GM23338 (cell line): Measurements from ENCODE around the gene GARS1.

Source experiments
- CREB1 ChIP-seq: fragments of 250-450 bp; sonication (Bioruptor Pico); IDR thresholded peaks from 2 replicates; pipeline ENCODE4 v1.5.0; 2020; ENCODE audit warnings: low read depth, mild to moderate bottlenecking, moderate library complexity
- CTCF ChIP-seq, 2 experiments: fragments of 200-600 bp in 1 of 2; sonication (generic) in 1 of 2; conservative IDR thresholded peaks; 2 replicates each; pipeline versions ENCODE4 v1.5.1 to v1.6.1; 2016 to 2017; ENCODE audit warnings: antibody characterized with exemption in 2 of 2, low read depth in 2 of 2, mild to moderate bottlenecking in 2 of 2, moderate library complexity in 1 of 2
- ETS1 ChIP-seq: IDR thresholded peaks from 2 replicates; pipeline ENCODE4 v1.6.1; 2016; ENCODE audit warnings: antibody characterized with exemption
- EZH2 ChIP-seq: fragments of 200-600 bp; sonication (generic); IDR thresholded peaks from one replicate; pipeline ENCODE4 v1.8.0; 2017; ENCODE audit warnings: antibody characterized with exemption, mild to moderate bottlenecking, low read depth; ENCODE audit not compliant: unreplicated experiment
- EZH2phosphoT487 ChIP-seq: fragments of 200-600 bp; sonication (generic); IDR thresholded peaks from one replicate; pipeline ENCODE4 v1.8.1; 2018; ENCODE audit warnings: antibody characterized with exemption; ENCODE audit not compliant: unreplicated experiment
- JUNB ChIP-seq: IDR thresholded peaks from one replicate; pipeline ENCODE4 v1.6.1; 2016; ENCODE audit warnings: antibody characterized with exemption; ENCODE audit not compliant: unreplicated experiment
- POLR2AphosphoS5 ChIP-seq: IDR thresholded peaks from 2 replicates; pipeline ENCODE4 v1.6.1; 2016; ENCODE audit warnings: antibody characterized with exemption, low read depth
- REST ChIP-seq: IDR thresholded peaks from one replicate; pipeline ENCODE4 v1.6.1; 2018; ENCODE audit warnings: antibody characterized with exemption; ENCODE audit not compliant: unreplicated experiment
- ZNF114 ChIP-seq: fragments of 250-450 bp; sonication (Bioruptor Pico); IDR thresholded peaks from 2 replicates; pipeline ENCODE4 v1.5.0; 2020; ENCODE audit warnings: mild to moderate bottlenecking, moderate library complexity
- ZNF331 ChIP-seq: fragments of 250-450 bp; sonication (Bioruptor Pico); IDR thresholded peaks from 2 replicates; pipeline ENCODE4 v1.5.0; 2020; ENCODE audit warnings: low read depth, mild to moderate bottlenecking, moderate library complexity
- ZNF462 ChIP-seq: fragments of 250-450 bp; sonication (Bioruptor Pico); IDR thresholded peaks from 2 replicates; pipeline ENCODE4 v1.5.0; 2020; ENCODE audit warnings: mild to moderate bottlenecking, moderate library complexity

GRCh38 chr7:30563326-30563942 is 31.2 kb upstream of the GARS1 start:
- TF ChIP-seq EZH2phosphoT487 (no peak), CTCF (conservative IDR thresholded peaks at IDR 0.05; ENCODE audit: low read depth in 2 of 2) (no peak), CREB1 (CRISPR knock-in tag) (no peak), EZH2 (no peak), REST (no peak), ETS1 (no peak), POLR2AphosphoS5 (no peak), ZNF331 (CRISPR knock-in tag) (no peak), ZNF114 (CRISPR knock-in tag) (no peak), JUNB (no peak), ZNF462 (no peak)
